Stomach smooth muscle (tissue), 2 donors: Measurements from ENCODE around the gene DAB2IP.

Experiments
- H3K27ac ChIP-seq: one replicate; pipeline ENCODE4 v1.7.0; 2013; ENCODE audit warnings: mild to moderate bottlenecking, low read length, inconsistent platforms
- H3K27me3 ChIP-seq, 2 donors: one replicate each; pipeline ENCODE4 v1.7.0; 2013; ENCODE audit warnings: low read length in 2 of 2; ENCODE audit not compliant: insufficient read depth in 2 of 2, control insufficient read depth in 1 of 2
- H3K36me3 ChIP-seq, 2 donors: one replicate each; pipeline ENCODE4 v1.7.0; 2013; ENCODE audit warnings: low read length in 2 of 2; ENCODE audit not compliant: control insufficient read depth in 2 of 2, insufficient read depth in 2 of 2
- H3K4me1 ChIP-seq: one replicate; pipeline ENCODE4 v1.7.0; 2013; ENCODE audit warnings: low read length; ENCODE audit not compliant: control insufficient read depth, insufficient read depth
- H3K4me3 ChIP-seq, 2 donors: one replicate each; pipeline ENCODE4 v1.7.0; 2013; ENCODE audit warnings: low read length in 2 of 2
- H3K9ac ChIP-seq, 2 donors: one replicate each; pipeline ENCODE4 v1.7.0; 2013; ENCODE audit warnings: low read length in 2 of 2, mild to moderate bottlenecking in 1 of 2
- H3K9me3 ChIP-seq, 2 donors: one replicate each; pipeline ENCODE4 v1.7.0; 2013; ENCODE audit warnings: low read length in 2 of 2; ENCODE audit not compliant: control insufficient read depth in 2 of 2
- donor health status: healthy.
- donor health status: Pancreatic carcinoma.

The DAB2IP gene

GRCh38 chr9:121772600-121773285, 121.3 kb downstream of the DAB2IP start:
- H3K27ac ChIP-seq, result no peak overlapping the region
- H3K9ac ChIP-seq, result no peak overlapping the region
- H3K4me1 ChIP-seq, result peaks cover 3% of the 10 kb centered on the region
- H3K36me3 ChIP-seq, result peaks cover 65 to 83% of the 10 kb centered on the region in 2 donors
- no peaks in the 10 kb centered on the region for H3K27me3 ChIP-seq
- no peaks in the 10 kb centered on the region for H3K9me3 ChIP-seq
- H3K4me3 ChIP-seq, result no peak overlapping the region

DNA sequence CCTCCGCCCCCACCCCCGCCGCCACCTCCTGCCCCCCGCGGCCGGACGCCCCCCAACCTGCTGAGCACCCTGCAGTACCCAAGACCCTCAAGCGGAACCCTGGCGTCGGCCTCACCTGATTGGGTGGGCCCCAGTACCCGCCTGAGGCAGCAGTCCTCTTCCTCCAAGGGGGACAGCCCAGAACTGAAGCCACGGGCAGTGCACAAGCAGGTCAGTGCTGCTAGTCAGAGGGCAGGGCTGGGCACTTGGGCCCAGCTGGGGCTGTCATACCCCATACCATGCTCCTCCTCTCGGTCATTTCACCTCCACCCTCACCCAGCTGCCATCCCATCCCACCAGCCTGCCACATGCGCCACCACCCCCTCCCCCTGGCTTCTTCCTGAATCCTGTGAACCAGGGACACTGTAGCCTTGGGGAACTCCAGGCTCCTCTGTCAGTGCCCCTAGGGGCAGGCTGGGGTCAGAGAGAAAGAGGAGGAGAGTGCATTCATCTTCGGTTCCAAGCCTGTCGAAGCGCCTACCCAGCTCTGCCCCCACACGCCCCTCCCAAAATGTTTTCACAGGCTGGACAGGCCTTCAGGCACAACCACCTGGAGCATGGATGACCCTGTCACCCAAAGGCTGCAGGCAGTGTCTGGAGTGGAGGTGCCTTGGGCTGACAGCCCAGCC, 122.0 kb downstream of the DAB2IP start:
- no peak overlapping the region for H3K27ac ChIP-seq
- H3K9me3 ChIP-seq, result peaks cover 0 to 4% of the 10 kb centered on the region in 2 donors
- peaks cover 3% of the 10 kb centered on the region for H3K4me1 ChIP-seq
- no peak overlapping the region for H3K9ac ChIP-seq
- H3K4me3 ChIP-seq, result no peak overlapping the region
- H3K27me3 ChIP-seq, result no peaks in the 10 kb centered on the region
- peaks cover 65 to 78% of the 10 kb centered on the region in 2 donors for H3K36me3 ChIP-seq

DNA sequence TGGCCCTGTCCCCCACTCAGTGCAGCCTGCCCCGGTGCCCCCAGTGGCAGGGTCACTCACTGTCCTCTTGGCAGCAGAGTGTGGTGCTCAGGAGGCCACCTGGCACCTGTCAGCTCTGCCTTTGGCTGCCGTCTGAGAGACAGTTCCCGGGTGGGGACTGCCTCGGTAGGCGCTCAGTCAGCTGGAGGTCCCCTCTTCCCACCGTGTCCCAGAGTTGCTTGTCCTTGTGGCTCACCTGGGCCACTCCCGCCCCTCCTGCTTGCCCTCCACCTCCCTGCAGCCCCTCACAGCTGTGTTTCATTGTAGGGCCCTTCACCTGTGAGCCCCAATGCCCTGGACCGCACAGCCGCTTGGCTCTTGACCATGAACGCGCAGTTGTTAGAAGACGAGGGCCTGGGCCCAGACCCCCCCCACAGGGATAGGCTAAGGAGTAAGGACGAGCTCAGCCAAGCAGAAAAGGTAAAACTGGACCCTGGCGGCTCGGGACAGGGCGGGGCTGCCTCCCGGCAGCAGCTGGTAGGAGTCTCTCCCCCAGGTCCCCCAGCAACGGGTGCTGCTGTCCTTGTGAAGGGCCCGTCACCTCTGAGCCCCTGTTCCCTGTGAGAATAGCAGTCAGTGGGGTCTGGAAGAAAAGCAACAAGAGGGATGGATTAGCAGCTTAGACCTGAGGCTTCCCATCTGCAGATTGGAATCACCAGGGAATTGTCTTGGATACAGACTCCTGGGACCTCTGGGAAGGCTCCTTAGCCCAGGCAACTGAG, 122.7 kb downstream of the DAB2IP start:
- no peak overlapping the region for H3K27ac ChIP-seq
- H3K27me3 ChIP-seq, result no peaks in the 10 kb centered on the region
- no peak overlapping the region for H3K9ac ChIP-seq
- peaks cover 58 to 70% of the 10 kb centered on the region in 2 donors for H3K36me3 ChIP-seq
- no peak overlapping the region for H3K4me3 ChIP-seq
- peaks cover 3% of the 10 kb centered on the region for H3K4me1 ChIP-seq
- H3K9me3 ChIP-seq, result peaks cover 0 to 4% of the 10 kb centered on the region in 2 donors

DNA sequence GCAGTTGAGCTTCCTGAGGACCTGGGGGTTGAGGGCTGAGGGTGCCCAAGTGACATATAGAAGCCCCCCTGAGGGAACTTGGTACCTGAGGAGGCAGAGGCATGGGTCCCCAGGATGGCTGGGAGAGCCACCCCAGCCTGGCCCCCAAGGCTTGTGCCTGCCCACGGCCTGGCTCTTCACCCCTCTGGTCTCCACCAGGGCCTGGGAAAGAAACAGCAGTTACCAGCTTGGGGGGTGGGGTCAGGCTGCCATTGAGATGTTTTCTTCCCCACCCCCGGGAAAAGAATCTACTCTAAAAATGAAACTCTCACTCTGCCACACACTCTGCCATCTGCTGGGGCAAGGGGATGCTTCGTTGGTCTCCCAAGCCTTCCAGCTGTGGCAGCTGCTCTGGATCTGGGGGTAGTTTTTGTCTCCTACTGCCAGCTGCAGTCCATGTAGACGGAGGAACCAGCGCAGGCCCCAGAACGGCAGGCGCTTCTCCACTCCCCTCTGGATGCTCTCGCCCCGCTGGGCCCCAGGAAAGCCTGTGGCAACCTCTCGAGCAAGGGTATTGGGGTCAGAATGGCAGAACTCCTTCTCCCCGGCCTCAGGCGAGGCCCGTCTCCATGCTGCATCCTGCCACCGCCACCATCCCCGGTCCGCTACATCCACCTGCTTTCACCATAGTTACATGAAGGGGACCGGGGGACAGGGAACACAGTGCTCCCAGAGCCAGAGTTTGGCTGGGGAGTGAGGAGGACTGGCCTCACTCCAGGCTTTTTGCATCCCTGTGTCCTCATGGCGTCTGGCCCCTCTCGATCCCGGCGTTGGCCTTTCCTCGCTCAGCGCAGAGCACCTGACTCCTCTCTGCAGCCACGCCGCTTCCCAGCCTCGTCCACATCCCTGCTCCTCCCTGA, 123.5 kb downstream of the DAB2IP start:
- no peak overlapping the region for H3K9ac ChIP-seq
- peaks cover 50 to 62% of the 10 kb centered on the region in 2 donors for H3K36me3 ChIP-seq
- H3K9me3 ChIP-seq, result peaks cover 0 to 4% of the 10 kb centered on the region in 2 donors
- H3K27ac ChIP-seq, result no peak overlapping the region
- H3K4me1 ChIP-seq, result peaks cover 10% of the 10 kb centered on the region
- no peak overlapping the region for H3K4me3 ChIP-seq
- no peaks in the 10 kb centered on the region for H3K27me3 ChIP-seq

DNA sequence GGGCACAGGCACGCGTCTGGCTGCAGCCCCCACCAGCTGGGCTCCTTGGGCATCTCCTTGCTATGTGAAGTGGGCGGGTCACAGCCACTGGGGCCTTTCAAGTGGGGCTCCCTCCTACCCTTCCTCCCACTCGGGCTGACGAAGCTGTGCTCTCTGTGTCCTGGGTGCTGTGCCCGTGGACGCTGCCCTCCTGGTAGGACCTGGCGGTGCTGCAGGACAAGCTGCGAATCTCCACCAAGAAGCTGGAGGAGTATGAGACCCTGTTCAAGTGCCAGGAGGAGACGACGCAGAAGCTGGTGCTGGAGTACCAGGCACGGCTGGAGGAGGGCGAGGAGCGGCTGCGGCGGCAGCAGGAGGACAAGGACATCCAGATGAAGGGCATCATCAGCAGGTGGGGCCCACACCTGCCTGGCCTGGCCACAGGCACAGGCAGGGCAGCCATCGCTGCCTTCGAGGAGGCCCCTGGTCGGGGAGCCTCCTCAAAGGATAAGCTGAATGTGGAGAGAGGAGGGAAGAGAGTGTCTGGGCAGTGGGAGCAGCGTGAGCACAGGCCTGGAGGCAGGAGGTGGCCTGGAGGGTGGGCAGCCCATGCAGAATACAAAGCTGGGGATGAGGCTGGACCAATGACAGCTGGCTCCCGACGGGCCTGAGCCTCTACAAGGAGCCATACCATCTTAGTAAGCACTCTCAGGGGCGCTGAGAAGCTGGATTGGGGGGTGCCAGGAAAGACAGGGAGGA, 124.7 kb downstream of the DAB2IP start:
- H3K9ac ChIP-seq, result no peak overlapping the region
- peaks cover 50 to 60% of the 10 kb centered on the region in 2 donors for H3K36me3 ChIP-seq
- H3K27ac ChIP-seq, result no peak overlapping the region
- H3K4me1 ChIP-seq, result peaks cover 16% of the 10 kb centered on the region
- no peak overlapping the region for H3K4me3 ChIP-seq
- H3K27me3 ChIP-seq, result no peaks in the 10 kb centered on the region
- H3K9me3 ChIP-seq, result peaks cover 0 to 4% of the 10 kb centered on the region in 2 donors

- Histone ChIP-seq H3K4me1 (peaks cover 16% of the 10 kb centered on the region), H3K9me3 (peaks cover 0 to 4% of the 10 kb centered on the region in 2 donors), H3K36me3 (peaks cover 54 to 65% of the 10 kb centered on the region in 2 donors), H3K9ac (no peak overlapping the region), H3K4me3 (no peak overlapping the region), H3K27ac (no peak overlapping the region), H3K27me3 (no peaks in the 10 kb centered on the region)
Measured at GRCh38 chr9:121776739-121777637, 125.6 kb downstream of the DAB2IP start.

DNA sequence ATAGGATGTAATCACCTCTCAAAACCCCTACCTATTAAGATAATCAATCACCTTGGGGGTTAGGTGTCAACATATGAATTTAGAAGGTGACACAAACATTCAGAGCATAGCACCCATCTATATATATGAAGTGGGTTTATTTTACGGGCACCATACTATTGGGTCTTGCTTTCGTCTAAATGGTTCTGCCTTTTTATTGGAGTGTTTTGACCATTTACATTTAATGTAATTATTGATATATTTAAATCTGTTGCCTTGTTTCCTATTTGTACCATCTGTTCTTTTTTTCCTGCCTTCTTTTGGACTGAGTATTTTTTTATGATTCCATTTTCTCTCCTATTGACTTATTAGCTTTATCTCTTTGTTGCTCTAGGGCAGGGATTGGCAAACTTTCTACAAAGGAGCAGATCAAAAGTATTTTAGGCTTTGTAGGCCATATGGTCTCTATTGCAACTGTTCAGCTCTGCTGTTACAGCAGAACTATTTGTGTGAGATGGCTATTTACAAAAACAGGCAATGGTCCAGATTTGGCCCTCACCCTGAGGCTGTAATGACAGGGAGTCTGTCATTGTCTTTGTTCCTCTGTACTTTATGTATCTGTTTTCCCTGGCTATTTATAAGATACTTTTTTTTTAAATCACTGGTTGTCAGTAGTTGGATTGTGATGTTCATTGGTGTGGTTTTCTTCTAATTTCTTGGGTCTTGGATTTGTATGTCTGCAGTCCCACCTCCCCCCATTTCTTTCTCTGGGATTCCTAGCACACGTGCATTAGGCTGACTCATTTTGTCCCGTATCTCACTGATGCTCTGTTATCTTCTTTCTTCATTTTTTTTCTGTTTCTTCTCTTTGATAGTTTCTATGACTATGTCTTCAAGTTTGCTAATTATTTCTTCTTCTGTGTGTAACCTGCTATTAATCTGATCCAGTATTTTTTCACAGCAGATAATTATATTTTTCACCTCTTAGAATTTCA, 127.1 kb downstream of the DAB2IP start:
- Histone ChIP-seq H3K4me1 (peaks cover 13% of the 10 kb centered on the region), H3K27ac (peak overlapping the region; percentile 81), H3K9ac (no peak overlapping the region), H3K27me3 (no peaks in the 10 kb centered on the region), H3K36me3 (peaks cover 55 to 63% of the 10 kb centered on the region in 2 donors), H3K9me3 (peaks cover 0 to 4% of the 10 kb centered on the region in 2 donors), H3K4me3 (no peak overlapping the region)

DNA sequence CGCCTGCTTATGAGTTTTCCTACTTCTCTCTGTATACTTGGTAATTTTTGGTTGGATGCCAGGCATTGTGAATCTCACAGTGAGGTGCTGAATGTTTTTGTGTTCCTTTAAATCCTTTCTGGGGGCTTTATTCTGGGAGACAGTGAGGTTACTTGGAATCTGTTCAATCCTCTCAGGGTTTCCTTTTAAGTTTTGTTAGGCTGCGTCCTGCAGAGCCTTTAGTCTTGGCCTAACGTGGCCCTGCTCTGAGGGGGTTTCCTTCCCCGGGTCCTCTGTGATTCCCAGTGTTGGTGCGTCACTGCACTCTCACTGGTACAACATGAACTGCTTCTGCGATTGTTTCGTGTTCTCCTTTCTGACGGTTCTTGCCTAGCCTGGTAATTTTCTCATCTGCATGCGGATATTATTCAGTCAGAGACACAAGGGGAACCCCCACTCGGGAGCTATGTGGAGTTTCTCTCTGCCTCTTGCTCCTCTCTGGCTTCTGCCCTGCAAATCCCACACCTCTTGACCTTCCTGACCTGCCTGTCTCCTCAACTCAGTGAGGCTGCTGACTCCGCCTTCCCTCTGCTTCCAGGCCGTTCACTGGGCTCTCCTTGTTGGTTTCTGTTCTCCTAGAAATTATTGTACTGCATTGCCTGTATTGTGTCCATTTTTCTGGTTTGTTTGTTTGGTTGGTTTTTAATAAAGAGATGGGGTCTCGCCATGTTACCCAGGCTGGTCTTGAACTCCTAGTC, 128.1 kb downstream of the DAB2IP start:
- Histone ChIP-seq H3K9me3 (peaks cover 0 to 4% of the 10 kb centered on the region in 2 donors), H3K4me3 (peak overlapping the region in 1 of 2 donors; percentile 1), H3K4me1 (peaks cover 13% of the 10 kb centered on the region), H3K27ac (peak overlapping the region; percentile 81), H3K9ac (peak overlapping the region; percentile 13 to 54), H3K36me3 (peaks cover 46 to 60% of the 10 kb centered on the region in 2 donors), H3K27me3 (no peaks in the 10 kb centered on the region)
